H1 (cell line): Measurements from ENCODE around the gene KCNC1. TPM values are rescaled to one million over a fixed set of nuclear protein-coding genes. Genes with fewer than 3 reads are reported as not detected.

Source experiments
- CTCF ChIA-PET: fragments of 300-600 bp; sonication (Branson Sonifier 250); formaldehyde crosslinking; loops from one replicate; lab custom pipeline; 2021; ENCODE audit not compliant: partially characterized antibody; lab: Charles Lee
- POLR2A ChIA-PET: fragments of 300-600 bp; sonication (Branson Sonifier 250); formaldehyde crosslinking; loops from one replicate; lab custom pipeline; 2021; ENCODE audit warnings: inconsistent platforms; ENCODE audit not compliant: partially characterized antibody; lab: Charles Lee
- DNase-seq, 2 experiments: peaks; one replicate each; pipeline versions ENCODE4 v3.0.0 to v3.0.0-alpha.2; 2010 to 2022; ENCODE audit warnings: low spot score in 2 of 2, low read depth in 1 of 2, mixed read lengths in 1 of 2
- FAIRE-seq: peaks from 2 replicates; lab custom pipeline; 2011; peaks lifted over from hg19 to GRCh38; lab: Jason Lieb, UNC
- H2AFZ ChIP-seq: 2 replicates; pipeline ENCODE4 v1.8.1; 2012; ENCODE audit warnings: low read length, inconsistent platforms
- H2AK5ac ChIP-seq: 2 replicates; pipeline ENCODE4 v1.6.1; 2013; ENCODE audit warnings: low read depth, low read length
- H2BK120ac ChIP-seq: replicated peaks from 2 replicates; pipeline ENCODE3; 2013; ENCODE audit warnings: low read depth, low read length, inconsistent platforms
- H2BK12ac ChIP-seq: 2 replicates; pipeline ENCODE4 v1.6.1; 2013; ENCODE audit warnings: low read depth, low read length
- H2BK15ac ChIP-seq: 2 replicates; pipeline ENCODE4 v1.6.1; 2013; ENCODE audit warnings: low read length
- H2BK20ac ChIP-seq: 2 replicates; pipeline ENCODE4 v1.6.1; 2013; ENCODE audit warnings: low read length
- H2BK5ac ChIP-seq: 2 replicates; pipeline ENCODE4 v1.6.1; 2013; ENCODE audit warnings: low read depth, low read length
- H3K14ac ChIP-seq: 2 replicates; pipeline ENCODE4 v1.6.1; 2013; ENCODE audit warnings: inconsistent platforms; ENCODE audit not compliant: insufficient read length
- H3K18ac ChIP-seq: 2 replicates; pipeline ENCODE4 v1.6.1; 2013; ENCODE audit warnings: low read length; ENCODE audit errors: extremely low read depth
- H3K23ac ChIP-seq: 2 replicates; pipeline ENCODE4 v1.6.1; 2013; ENCODE audit warnings: inconsistent platforms; ENCODE audit not compliant: insufficient read length
- H3K23me2 ChIP-seq: 2 replicates; pipeline ENCODE4 v1.6.1; 2013; ENCODE audit warnings: low read depth, low read length
- H3K27ac ChIP-seq: 2 replicates; pipeline ENCODE4 v1.6.1; 2011; ENCODE audit warnings: low read depth, low read length, inconsistent platforms
- H3K27me3 ChIP-seq, 4 experiments: replicated peaks in 1 of 4; 1 replicate in 1 of 4; 2 replicates in 3 of 4; pipeline versions ENCODE4 v1.6.1 to v1.8.1; 2011 to 2013; ENCODE audit warnings: low read length in 3 of 4, mild to moderate bottlenecking in 3 of 4, inconsistent platforms in 2 of 4, mixed read lengths in 2 of 4, moderate library complexity in 1 of 4; ENCODE audit not compliant: control insufficient read depth in 3 of 4, insufficient read depth in 3 of 4; ENCODE audit errors: extremely low read depth in 1 of 4
- H3K36me3 ChIP-seq, 4 experiments: 2 replicates each; pipeline versions ENCODE4 v1.6.1 to v1.8.1; 2011 to 2013; ENCODE audit warnings: mild to moderate bottlenecking in 4 of 4, low read length in 3 of 4, moderate library complexity in 2 of 4, control low read depth in 1 of 4, inconsistent platforms in 1 of 4; ENCODE audit not compliant: insufficient read depth in 4 of 4, control insufficient read depth in 2 of 4
- H3K4ac ChIP-seq: replicated peaks from 2 replicates; pipeline ENCODE3; 2013; ENCODE audit warnings: low read length, low read depth, mixed read lengths, inconsistent platforms; ENCODE audit not compliant: insufficient read length
- H3K4me1 ChIP-seq, 4 experiments: replicated peaks in 1 of 4; 1 replicate in 1 of 4; 2 replicates in 3 of 4; pipeline versions ENCODE4 v1.6.1 to v1.8.1; 2011 to 2013; ENCODE audit warnings: low read length in 3 of 4, inconsistent platforms in 2 of 4, mixed read lengths in 1 of 4; ENCODE audit not compliant: insufficient read depth in 4 of 4, control insufficient read depth in 3 of 4
- H3K4me2 ChIP-seq, 2 experiments: 2 replicates each; pipeline versions ENCODE4 v1.6.1 to v1.8.1; 2011 to 2013; ENCODE audit warnings: low read depth in 2 of 2, low read length in 2 of 2, control low read depth in 1 of 2, inconsistent platforms in 1 of 2, mild to moderate bottlenecking in 1 of 2; ENCODE audit not compliant: insufficient read depth in 1 of 2
- H3K4me3 ChIP-seq, 4 experiments: fragments of 200-600, 300-600 bp in 1 of 4; sonication (generic), shearing (Covaris generic), sonication (Bioruptor Twin) in 1 of 4; 2 replicates each; pipeline versions ENCODE4 v1.5.1 to v1.8.1; 2011 to 2016; ENCODE audit warnings: low read length in 4 of 4, low read depth in 3 of 4, control low read depth in 2 of 4, inconsistent platforms in 2 of 4, mild to moderate bottlenecking in 2 of 4, mixed read lengths in 1 of 4, moderate library complexity in 1 of 4; ENCODE audit not compliant: insufficient read depth in 2 of 4; ENCODE audit errors: extremely low read depth in 1 of 4
- H3K56ac ChIP-seq: replicated peaks from 2 replicates; pipeline ENCODE3; 2013; ENCODE audit warnings: low read depth, mild to moderate bottlenecking, mixed read lengths, low read length, inconsistent platforms; ENCODE audit not compliant: insufficient read length
- H3K79me1 ChIP-seq: 2 replicates; pipeline ENCODE4 v1.6.1; 2013; ENCODE audit warnings: low read depth, low read length, control low read depth
- H3K79me2 ChIP-seq, 2 experiments: 2 replicates each; pipeline versions ENCODE4 v1.6.1 to v1.8.1; 2012 to 2013; ENCODE audit warnings: low read length in 2 of 2, mild to moderate bottlenecking in 2 of 2, inconsistent platforms in 1 of 2; ENCODE audit not compliant: insufficient read depth in 2 of 2, control insufficient read depth in 1 of 2
- H3K9ac ChIP-seq, 4 experiments: replicated peaks in 1 of 4; 1 replicate in 1 of 4; 2 replicates in 3 of 4; pipeline versions ENCODE4 v1.6.1 to v1.8.1; 2011 to 2013; ENCODE audit warnings: low read depth in 3 of 4, low read length in 3 of 4, control low read depth in 2 of 4, mild to moderate bottlenecking in 2 of 4, moderate library complexity in 2 of 4, inconsistent platforms in 1 of 4; ENCODE audit errors: extremely low read depth in 1 of 4
- H3K9me3 ChIP-seq, 2 experiments: 2 replicates each; pipeline versions ENCODE4 v1.6.1 to v1.8.1; 2012 to 2013; ENCODE audit warnings: mild to moderate bottlenecking in 2 of 2, moderate library complexity in 2 of 2, control low read depth in 1 of 2, inconsistent platforms in 1 of 2, low read depth in 1 of 2, low read length in 1 of 2, mixed read lengths in 1 of 2; ENCODE audit not compliant: insufficient read depth in 2 of 2
- H4K20me1 ChIP-seq, 2 experiments: replicated peaks in 1 of 2; 2 replicates each; pipeline versions ENCODE3 to v1.8.1; 2011 to 2013; ENCODE audit warnings: inconsistent platforms in 2 of 2, low read length in 2 of 2, mild to moderate bottlenecking in 1 of 2; ENCODE audit not compliant: insufficient read depth in 2 of 2, control insufficient read depth in 1 of 2
- H4K5ac ChIP-seq: 2 replicates; pipeline ENCODE4 v1.6.1; 2013; ENCODE audit warnings: low read length, low read depth, mixed read lengths, inconsistent platforms; ENCODE audit not compliant: insufficient read length
- H4K8ac ChIP-seq: 2 replicates; pipeline ENCODE4 v1.8.0; 2013; ENCODE audit warnings: mild to moderate bottlenecking, moderate library complexity, low read length, inconsistent platforms; ENCODE audit not compliant: insufficient read depth; ENCODE audit errors: extremely low read depth
- H4K91ac ChIP-seq: replicated peaks from 2 replicates; pipeline ENCODE3; 2013; ENCODE audit warnings: low read length, mixed read lengths, inconsistent platforms; ENCODE audit not compliant: insufficient read length
- ATF2 ChIP-seq: IDR thresholded peaks from 2 replicates; pipeline ENCODE4 v1.6.1; 2012; ENCODE audit warnings: low read length, inconsistent platforms
- BCL11A ChIP-seq, 2 experiments: IDR thresholded peaks; one replicate each; pipeline ENCODE4 v1.6.1; 2011; ENCODE audit warnings: low read depth in 2 of 2, low read length in 2 of 2, mild to moderate bottlenecking in 2 of 2
- CBX8 ChIP-seq: fragments of 300-800, 300-1000 bp; sonication (generic); IDR thresholded peaks from 2 replicates; pipeline ENCODE4 v1.7.1; 2016; ENCODE audit warnings: low read depth, low read length, borderline replicate concordance
- CREB1 ChIP-seq: IDR thresholded peaks from 2 replicates; pipeline ENCODE4 v1.6.1; 2012; ENCODE audit warnings: inconsistent platforms
- CTBP2 ChIP-seq: IDR thresholded peaks from 2 replicates; pipeline ENCODE4 v1.7.0; 2011; ENCODE audit warnings: borderline replicate concordance, mild to moderate bottlenecking, moderate library complexity, mixed read lengths, low read length; ENCODE audit not compliant: insufficient read depth, insufficient read length
- MAFK ChIP-seq: IDR thresholded peaks from 2 replicates; pipeline ENCODE4 v1.6.1; 2012; ENCODE audit warnings: low read depth, mild to moderate bottlenecking, improper control_type of control experiment, low read length
- NRF1 ChIP-seq: IDR thresholded peaks from 2 replicates; pipeline ENCODE4 v1.6.1; 2011; ENCODE audit warnings: mild to moderate bottlenecking, low read depth, low read length, improper control_type of control experiment
- POLR2A ChIP-seq, 2 experiments: IDR thresholded peaks; 1 replicate in 1 of 2; 2 replicates in 1 of 2; pipeline ENCODE4 v1.6.1; 2011; ENCODE audit warnings: low read depth in 2 of 2, low read length in 2 of 2, mild to moderate bottlenecking in 2 of 2; ENCODE audit errors: control extremely low read depth in 1 of 2
- RXRA ChIP-seq: IDR thresholded peaks from 2 replicates; pipeline ENCODE4 v1.6.1; 2011; ENCODE audit warnings: low read depth, mild to moderate bottlenecking, low read length, moderate library complexity; ENCODE audit not compliant: insufficient read depth
- SIRT6 ChIP-seq: IDR thresholded peaks from one replicate; pipeline ENCODE4 v1.7.1; 2012; ENCODE audit warnings: low read length, inconsistent platforms
- TAF7 ChIP-seq: optimal IDR thresholded peaks from 2 replicates; pipeline ENCODE3; 2011; ENCODE audit warnings: low read depth, mild to moderate bottlenecking, inconsistent platforms, low read length, moderate library complexity, borderline replicate concordance
- ZNF274 ChIP-seq: IDR thresholded peaks from 2 replicates; pipeline ENCODE4 v1.7.0; 2012; ENCODE audit warnings: low read length, borderline replicate concordance; ENCODE audit errors: extremely low read depth
- WGBS, 2 experiments: shearing (Covaris generic) in 1 of 2; methylation state at CpG; one replicate each; pipeline versions ENCODE4 v1.1.6 to v1.1.7; 2013 to 2015; ENCODE audit warnings: low lambda C conversion rate in 2 of 2, mixed read lengths in 2 of 2, inconsistent platforms in 1 of 2, low coverage in 1 of 2, missing lambda C conversion rate in 1 of 2; ENCODE audit not compliant: insufficient replicate concordance in 2 of 2, insufficient coverage in 1 of 2, insufficient read length in 1 of 2; ENCODE audit errors: extremely low coverage in 1 of 2, missing lambda C conversion rate in 1 of 2; 5-methylcytosine and 5-hydroxymethylcytosine counted together
- polyA plus RNA-seq, 7 experiments: library from polyadenylated mRNA; depleted of rRNA in 3 of 7; stranded (reverse) in 5 of 7; unstranded in 2 of 7; fragments of >200 nt in 5 of 7; fragments of 200-250 nt in 2 of 7; gene quantifications; 1 replicate in 5 of 7; 2 replicates in 1 of 7; 4 replicates in 1 of 7; pipeline versions ENCODE4 v1.2.1 to v1.2.3, GENCODE V29; 2011 to 2013; ENCODE audit warnings: missing spikeins in 2 of 7, mixed read lengths in 2 of 7
- total RNA-seq: library from RNA; stranded (reverse); fragmentation: NEBNext Ultra II Directional; extraction: Animal tissue kit (Norgen Biotek cat#: 25700); gene quantifications from 2 replicates; pipeline ENCODE4 v1.2.1, GENCODE V29; 2021

Gene KCNC1
- total and polyA plus RNA-seq, 2 of the 8 experiments (the other 6 are each of a cell fraction or from before 2014, with no cell fraction given), result 0.11 to 0.26 TPM

- no peak overlapping the region for H3K14ac ChIP-seq
- no peak overlapping the region for H2BK20ac ChIP-seq
- no peaks in the 10 kb centered on the region for H3K79me2 ChIP-seq
- H3K56ac ChIP-seq, result no peak overlapping the region
- POLR2A ChIA-PET, result no interaction called here
- WGBS, 2 experiments, result 87% methylated on average over 6 of the region's 6 CpGs; no CpG with 5 or more reads in 1 of the 2 experiments
- H3K27ac ChIP-seq, result no peak overlapping the region
- no peaks in the 10 kb centered on the region; a peak in 1 of 7 replicates for H3K27me3 ChIP-seq
- CTCF ChIA-PET, result interaction anchor here (0.7 to 2.7 kb wide), 4 partner anchors 12 to 67 kb away, joined by 3 to 8 read pairs (median 4); no protein-coding TSS in a partner anchor
- no peak overlapping the region for H4K8ac ChIP-seq
- H2BK120ac ChIP-seq, result no peak overlapping the region
- H3K4me2 ChIP-seq, result no peak overlapping the region
- DNase-seq (no peak), FAIRE-seq (no peak)
- H3K23ac ChIP-seq, result no peak overlapping the region
- peaks cover 0 to 6% (median 4%) of the 10 kb centered on the region in 4 experiments; a peak in 5 of 7 replicates for H3K4me1 ChIP-seq
- no peak overlapping the region for H4K91ac ChIP-seq
- no peaks in the 10 kb centered on the region for H3K23me2 ChIP-seq
- H3K18ac ChIP-seq, result no peak overlapping the region
- H3K36me3 ChIP-seq, result no peaks in the 10 kb centered on the region
- no peaks in the 10 kb centered on the region for H3K79me1 ChIP-seq
- no peak overlapping the region for H3K4ac ChIP-seq
- H2BK12ac ChIP-seq, result no peak overlapping the region
- no peak overlapping the region for H2BK5ac ChIP-seq
- no peaks in the 10 kb centered on the region for H4K20me1 ChIP-seq
- H2AK5ac ChIP-seq, result no peak overlapping the region
- no peak overlapping the region for H3K4me3 ChIP-seq
- H4K5ac ChIP-seq, result no peak overlapping the region
- no peak overlapping the region for H2AFZ ChIP-seq
- H2BK15ac ChIP-seq, result no peak overlapping the region
- H3K9ac ChIP-seq, result no peak overlapping the region
- peaks cover 0 to 5% of the 10 kb centered on the region in 2 experiments; a peak in 2 of 4 replicates for H3K9me3 ChIP-seq
- TF ChIP-seq MAFK, result no peak
- no peak for TF ChIP-seq ATF2
- no peak for TF ChIP-seq POLR2A (IDR thresholded peaks at IDR 0.05; ENCODE audit: control extremely low read depth in 1 of 2, low read depth in 2 of 2, low read length in 2 of 2)
- no peak for TF ChIP-seq CREB1
- TF ChIP-seq RXRA, result no peak
- no peak for TF ChIP-seq ZNF274
- no peak for TF ChIP-seq BCL11A (IDR thresholded peaks at IDR 0.05; ENCODE audit: low read depth in 2 of 2, low read length in 2 of 2)
- TF ChIP-seq CTBP2, result no peak
- no peak for TF ChIP-seq TAF7
- TF ChIP-seq CBX8, result no peak
- TF ChIP-seq SIRT6, result no peak
- no peak for TF ChIP-seq NRF1
Measured at GRCh38 chr11:17798253-17798652, 63.7 kb downstream of the KCNC1 start.
